H9 (cell line): ENCODE results near the gene GUCY2F. TPM values are rescaled to one million over a fixed set of nuclear protein-coding genes. Genes with fewer than 3 reads are reported as not detected.

ENCODE experiments used
- DNase-seq: peaks from one replicate; pipeline ENCODE4 v3.0.0-alpha.2; 2017
- H2AFZ ChIP-seq: one replicate; pipeline ENCODE4 v1.6.1; 2013; ENCODE audit warnings: mild to moderate bottlenecking, low read length, control low read depth, moderate library complexity
- H2AK5ac ChIP-seq: 2 replicates; pipeline ENCODE4 v1.6.1; 2013; ENCODE audit warnings: low read length, control low read depth, mixed read lengths; ENCODE audit not compliant: insufficient read length
- H2BK120ac ChIP-seq: one replicate; pipeline ENCODE4 v1.6.1; 2013; ENCODE audit warnings: low read depth, mild to moderate bottlenecking, low read length, control low read depth, inconsistent platforms; ENCODE audit not compliant: poor library complexity, severe bottlenecking
- H2BK12ac ChIP-seq: 2 replicates; pipeline ENCODE4 v1.6.1; 2013; ENCODE audit warnings: low read length, control low read depth, mixed read lengths, low read depth; ENCODE audit not compliant: insufficient read length
- H2BK15ac ChIP-seq: 2 replicates; pipeline ENCODE4 v1.6.1; 2013; ENCODE audit warnings: low read depth, low read length, control low read depth
- H2BK20ac ChIP-seq: one replicate; pipeline ENCODE4 v1.6.1; 2013; ENCODE audit warnings: low read depth, mild to moderate bottlenecking, low read length, control low read depth, inconsistent platforms; ENCODE audit not compliant: poor library complexity, severe bottlenecking
- H2BK5ac ChIP-seq: 2 replicates; pipeline ENCODE4 v1.6.1; 2013; ENCODE audit warnings: low read length, control low read depth, mixed read lengths; ENCODE audit not compliant: insufficient read length
- H3K14ac ChIP-seq: 2 replicates; pipeline ENCODE4 v1.6.1; 2013; ENCODE audit warnings: low read length, control low read depth; ENCODE audit not compliant: insufficient read depth
- H3K18ac ChIP-seq: 2 replicates; pipeline ENCODE4 v1.6.1; 2013; ENCODE audit warnings: low read depth, mild to moderate bottlenecking, mixed read lengths, low read length, control low read depth; ENCODE audit not compliant: insufficient read length
- H3K23ac ChIP-seq: 2 replicates; pipeline ENCODE4 v1.6.1; 2013; ENCODE audit warnings: low read length, control low read depth, mixed read lengths, low read depth; ENCODE audit not compliant: insufficient read length
- H3K23me2 ChIP-seq: 2 replicates; pipeline ENCODE4 v1.6.1; 2013; ENCODE audit warnings: low read depth, mild to moderate bottlenecking, mixed read lengths, low read length, control low read depth; ENCODE audit not compliant: insufficient read length, poor library complexity, severe bottlenecking
- H3K27ac ChIP-seq: 2 replicates; pipeline ENCODE4 v1.5.1; 2013; ENCODE audit warnings: low read length, control low read depth, mixed read lengths, low read depth; ENCODE audit not compliant: insufficient read length
- H3K27me3 ChIP-seq: 2 replicates; pipeline ENCODE4 v1.6.1; 2013; ENCODE audit warnings: low read length, control low read depth, inconsistent platforms; ENCODE audit not compliant: insufficient read depth
- H3K4ac ChIP-seq: 2 replicates; pipeline ENCODE4 v1.6.1; 2013; ENCODE audit warnings: low read depth, mild to moderate bottlenecking, control low read depth, inconsistent platforms, low read length, moderate library complexity
- H3K4me1 ChIP-seq: 2 replicates; pipeline ENCODE4 v1.6.1; 2013; ENCODE audit warnings: low read length, control low read depth, inconsistent platforms; ENCODE audit not compliant: insufficient read depth
- H3K4me2 ChIP-seq: 2 replicates; pipeline ENCODE4 v1.6.1; 2013; ENCODE audit warnings: low read length, control low read depth, mixed read lengths; ENCODE audit not compliant: insufficient read length, insufficient read depth
- H3K56ac ChIP-seq: 2 replicates; pipeline ENCODE4 v1.6.1; 2013; ENCODE audit warnings: low read depth, mild to moderate bottlenecking, mixed read lengths, low read length, control low read depth; ENCODE audit not compliant: insufficient read length
- H3K79me1 ChIP-seq: 2 replicates; pipeline ENCODE4 v1.6.1; 2013; ENCODE audit warnings: low read depth, mild to moderate bottlenecking, moderate library complexity, low read length, control low read depth, inconsistent platforms; ENCODE audit not compliant: insufficient read depth, poor library complexity, severe bottlenecking
- H3K79me2 ChIP-seq: 2 replicates; pipeline ENCODE4 v1.6.1; 2013; ENCODE audit warnings: low read length, control low read depth, inconsistent platforms; ENCODE audit not compliant: insufficient read depth
- H3K9ac ChIP-seq: 2 replicates; pipeline ENCODE4 v1.6.1; 2013; ENCODE audit warnings: low read length, control low read depth, mixed read lengths; ENCODE audit not compliant: insufficient read length; ENCODE audit errors: extremely low read depth
- H3K9me3 ChIP-seq: one replicate; pipeline ENCODE4 v1.6.1; 2013; ENCODE audit warnings: low read depth, low read length, inconsistent platforms; ENCODE audit not compliant: control insufficient read depth
- H3T11ph ChIP-seq: one replicate; pipeline ENCODE4 v1.6.1; 2013; ENCODE audit warnings: mild to moderate bottlenecking, low read length, control low read depth, inconsistent platforms
- H4K20me1 ChIP-seq: one replicate; pipeline ENCODE4 v1.6.1; 2013; ENCODE audit not compliant: control insufficient read depth, insufficient read length, insufficient read depth
- H4K5ac ChIP-seq: 2 replicates; pipeline ENCODE4 v1.6.1; 2013; ENCODE audit warnings: low read depth, mild to moderate bottlenecking, mixed read lengths, low read length, control low read depth; ENCODE audit not compliant: insufficient read length
- H4K8ac ChIP-seq: replicated peaks from 2 replicates; pipeline ENCODE4 v1.6.1; 2013; ENCODE audit warnings: low read length, control low read depth, mixed read lengths, low read depth; ENCODE audit not compliant: insufficient read length
- H4K91ac ChIP-seq: 2 replicates; pipeline ENCODE4 v1.6.1; 2013; ENCODE audit warnings: low read depth, mild to moderate bottlenecking, moderate library complexity, mixed read lengths, low read length, control low read depth; ENCODE audit not compliant: insufficient read length
- H3K27ac Mint-ChIP-seq, 3 experiments: 2 replicates in 2 of 3; 3 replicates in 1 of 3; pipeline ENCODE4 v1.8.0; 2020 to 2021; ENCODE audit warnings: mixed read lengths in 3 of 3, mild to moderate bottlenecking in 1 of 3, moderate library complexity in 1 of 3
- H3K27me3 Mint-ChIP-seq: 2 replicates; pipeline ENCODE4 v1.8.0; 2021; ENCODE audit warnings: low read depth, mild to moderate bottlenecking, moderate library complexity, mixed read lengths
- H3K36me3 Mint-ChIP-seq, 3 experiments: 2 replicates in 2 of 3; 3 replicates in 1 of 3; pipeline ENCODE4 v1.8.0; 2020 to 2021; ENCODE audit warnings: low read depth in 3 of 3, mixed read lengths in 3 of 3; ENCODE audit not compliant: insufficient read depth in 1 of 3
- H3K4me1 Mint-ChIP-seq, 2 experiments: 2 replicates each; pipeline ENCODE4 v1.8.0; 2020; ENCODE audit warnings: mixed read lengths in 2 of 2
- H3K4me3 Mint-ChIP-seq, 2 experiments: 2 replicates in 1 of 2; 3 replicates in 1 of 2; pipeline ENCODE4 v1.8.0; 2020 to 2021; ENCODE audit warnings: mild to moderate bottlenecking in 2 of 2, mixed read lengths in 2 of 2, moderate library complexity in 1 of 2
- H3K9me3 Mint-ChIP-seq, 2 experiments: 2 replicates in 1 of 2; 3 replicates in 1 of 2; pipeline ENCODE4 v1.8.0; 2020; ENCODE audit warnings: mild to moderate bottlenecking in 2 of 2, mixed read lengths in 2 of 2, moderate library complexity in 1 of 2
- WGBS: extraction: QIAGEN DNeasy Blood & Tissue Kit; methylation state at CpG from one replicate; pipeline ENCODE4 v1.1.7; 2013; ENCODE audit warnings: missing lambda C conversion rate, low lambda C conversion rate, mixed read lengths; ENCODE audit not compliant: insufficient read length; ENCODE audit errors: extremely low coverage; 5-methylcytosine and 5-hydroxymethylcytosine counted together
- total RNA-seq: library from RNA; stranded (reverse); gene quantifications from 2 replicates; pipeline ENCODE4 v1.2.1, GENCODE V29; 2021
- TF ChIP-seq, protein P1 (sequence below): fragments of 200-600 bp; sonication (generic); conservative IDR thresholded peaks from 3 replicates; pipeline ENCODE4 v1.8.0; 2021; ENCODE audit warnings: antibody characterized with exemption, mild to moderate bottlenecking

GUCY2F gene
- total RNA-seq, 1 experiment from 2014 or later = 0.11 TPM

DNA sequence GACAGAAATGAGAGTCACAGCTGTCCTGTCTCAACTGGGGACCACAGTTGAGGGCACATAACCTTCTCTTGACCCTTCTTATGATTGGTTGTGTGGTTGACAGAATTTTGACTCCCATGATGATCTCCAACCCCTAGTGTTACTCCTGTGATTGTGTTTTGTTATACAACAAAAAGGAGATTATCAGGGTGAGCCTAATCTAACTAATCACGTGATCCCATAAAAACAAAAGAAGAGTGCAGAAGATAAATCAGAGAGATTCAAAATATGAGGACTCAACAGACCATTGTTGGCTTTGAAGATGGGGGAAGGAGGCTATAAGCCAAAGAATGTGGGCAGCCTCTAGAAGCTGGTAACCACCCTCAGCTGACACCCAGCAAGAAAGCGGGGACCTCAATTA lies 72.7 kb downstream of the GUCY2F start:
- no peak overlapping the region for H2BK120ac ChIP-seq
- no peak overlapping the region for H3K4me2 ChIP-seq

More for the DNA sequence above, 72.7 kb downstream of the GUCY2F start:
- H3K27me3 ChIP-seq = no peaks in the 10 kb centered on the region
- H3K36me3 Mint-ChIP-seq = peaks cover 8 to 23% (median 14%) of the 10 kb centered on the region in 3 experiments
- no peak overlapping the region for H3K4ac ChIP-seq
- peaks cover 17 to 23% of the 10 kb centered on the region in 2 experiments for H3K4me1 Mint-ChIP-seq
- no CpG with 5 or more reads among the region's 2 CpGs for WGBS
- no peak for DNase-seq
- no peak overlapping the region for H3K18ac ChIP-seq
- H3K4me3 Mint-ChIP-seq = no peak overlapping the region
- H3K56ac ChIP-seq = no peak overlapping the region
- H2BK12ac ChIP-seq = no peak overlapping the region
- no peak overlapping the region for H3K27ac Mint-ChIP-seq
- H3K9ac ChIP-seq = no peak overlapping the region
- TF ChIP-seq, protein P1, sequence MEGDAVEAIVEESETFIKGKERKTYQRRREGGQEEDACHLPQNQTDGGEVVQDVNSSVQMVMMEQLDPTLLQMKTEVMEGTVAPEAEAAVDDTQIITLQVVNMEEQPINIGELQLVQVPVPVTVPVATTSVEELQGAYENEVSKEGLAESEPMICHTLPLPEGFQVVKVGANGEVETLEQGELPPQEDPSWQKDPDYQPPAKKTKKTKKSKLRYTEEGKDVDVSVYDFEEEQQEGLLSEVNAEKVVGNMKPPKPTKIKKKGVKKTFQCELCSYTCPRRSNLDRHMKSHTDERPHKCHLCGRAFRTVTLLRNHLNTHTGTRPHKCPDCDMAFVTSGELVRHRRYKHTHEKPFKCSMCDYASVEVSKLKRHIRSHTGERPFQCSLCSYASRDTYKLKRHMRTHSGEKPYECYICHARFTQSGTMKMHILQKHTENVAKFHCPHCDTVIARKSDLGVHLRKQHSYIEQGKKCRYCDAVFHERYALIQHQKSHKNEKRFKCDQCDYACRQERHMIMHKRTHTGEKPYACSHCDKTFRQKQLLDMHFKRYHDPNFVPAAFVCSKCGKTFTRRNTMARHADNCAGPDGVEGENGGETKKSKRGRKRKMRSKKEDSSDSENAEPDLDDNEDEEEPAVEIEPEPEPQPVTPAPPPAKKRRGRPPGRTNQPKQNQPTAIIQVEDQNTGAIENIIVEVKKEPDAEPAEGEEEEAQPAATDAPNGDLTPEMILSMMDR = no peak
- no peak overlapping the region for H3K27ac ChIP-seq
- no peak overlapping the region for H3K23ac ChIP-seq
- no peaks in the 10 kb centered on the region for H3K9me3 ChIP-seq
- H3K4me1 ChIP-seq = no peaks in the 10 kb centered on the region
- no peaks in the 10 kb centered on the region for H3K23me2 ChIP-seq
- no peak overlapping the region for H2BK5ac ChIP-seq
- no peak overlapping the region for H2BK20ac ChIP-seq
- no peak overlapping the region for H2AFZ ChIP-seq
- H3K27me3 Mint-ChIP-seq = no peaks in the 10 kb centered on the region
- no peak overlapping the region for H2AK5ac ChIP-seq
- H2BK15ac ChIP-seq = no peak overlapping the region
- H3K14ac ChIP-seq = no peak overlapping the region
- H4K5ac ChIP-seq = no peak overlapping the region
- no peak overlapping the region for H4K91ac ChIP-seq
- H3K79me2 ChIP-seq = no peaks in the 10 kb centered on the region
- H4K20me1 ChIP-seq = no peaks in the 10 kb centered on the region
- H3K9me3 Mint-ChIP-seq = peaks cover 12 to 17% of the 10 kb centered on the region in 2 experiments; a peak in 4 of 5 replicates
- no peaks in the 10 kb centered on the region for H3K79me1 ChIP-seq
- no peak overlapping the region for H4K8ac ChIP-seq
- no peak overlapping the region for H3T11ph ChIP-seq
